Tongue (tissue), 2 donors: ENCODE measurements around the gene CSAG1. TPM values are rescaled to one million over a fixed set of nuclear protein-coding genes. Genes with fewer than 3 reads are reported as not detected.
"Not testable (repeated sequence)": the region's sequence is repeated elsewhere in the genome, so short reads cannot be mapped to it uniquely, and the experiment has no call there.

Experiments used
- DNase-seq: peaks from one replicate; pipeline ENCODE4 v3.0.0-alpha.2; 2015
- total RNA-seq: library from RNA; depleted of rRNA; stranded (reverse); fragments of >200 nt; gene quantifications from one replicate; pipeline ENCODE4 v1.2.3, GENCODE V29; 2014

The CSAG1 gene
- total RNA-seq, 1 donor from 2014 or later, result not detected

DNA sequence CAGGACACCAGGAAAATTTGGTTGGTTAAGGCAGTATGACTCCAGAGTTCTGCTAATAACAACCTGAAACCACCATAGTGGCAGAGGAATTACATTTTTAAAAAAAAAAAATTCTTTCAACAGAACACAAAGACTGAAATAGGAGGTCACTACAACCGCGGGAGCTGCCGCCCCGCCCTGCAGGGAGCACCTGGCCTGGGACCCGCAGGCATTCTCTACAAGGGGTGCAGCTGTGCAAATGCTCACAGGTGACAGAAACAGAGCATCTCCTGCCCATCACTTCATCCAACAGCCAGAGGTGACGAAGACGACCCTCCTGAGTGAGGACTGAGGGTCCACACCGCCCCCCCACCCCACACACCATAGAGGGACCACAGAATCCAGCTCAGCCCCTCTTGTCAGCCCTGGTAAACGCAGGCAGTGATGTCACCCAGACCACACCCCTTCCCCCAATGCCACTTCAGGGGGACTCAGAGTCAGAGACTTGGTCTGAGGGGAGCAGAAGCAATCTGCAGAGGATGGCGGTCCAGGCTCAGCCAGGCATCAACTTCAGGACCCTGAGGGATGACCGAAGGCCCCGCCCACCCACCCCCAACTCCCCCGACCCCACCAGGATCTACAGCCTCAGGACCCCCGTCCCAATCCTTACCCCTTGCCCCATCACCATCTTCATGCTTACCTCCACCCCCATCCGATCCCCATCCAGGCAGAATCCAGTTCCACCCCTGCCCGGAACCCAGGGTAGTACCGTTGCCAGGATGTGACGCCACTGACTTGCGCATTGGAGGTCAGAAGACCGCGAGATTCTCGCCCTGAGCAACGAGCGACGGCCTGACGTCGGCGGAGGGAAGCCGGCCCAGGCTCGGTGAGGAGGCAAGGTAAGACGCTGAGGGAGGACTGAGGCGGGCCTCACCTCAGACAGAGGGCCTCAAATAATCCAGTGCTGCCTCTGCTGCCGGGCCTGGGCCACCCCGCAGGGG is 35.3 kb downstream of the CSAG1 start, which contains the start of gene MAGEA3:
Gene MAGEA3, plus strand, starts transcription at position 843 of the 980 bp plus-strand sequence. CDS start 2,039 bp downstream, outside the sequence.
- DNase-seq, result not testable (repeated sequence)

DNA sequence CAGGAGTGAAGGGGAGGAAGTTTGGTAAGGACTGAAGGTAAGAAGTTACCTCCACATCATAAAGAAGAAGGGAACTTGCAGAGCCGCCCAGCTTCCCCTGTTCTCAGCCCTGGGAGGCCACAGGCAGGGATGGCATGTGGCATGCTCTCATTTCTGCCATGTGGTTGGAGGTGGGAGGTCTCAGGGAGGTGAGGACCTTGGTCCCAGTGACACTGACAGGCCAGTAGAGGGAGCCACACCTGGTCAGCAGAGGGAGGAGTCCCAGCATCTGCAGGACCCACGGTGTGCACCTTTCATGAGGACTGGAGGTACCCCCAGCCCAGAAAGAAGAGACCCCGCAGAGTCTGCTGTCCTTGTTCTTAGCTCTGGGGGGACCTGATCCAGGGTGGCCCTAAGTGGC is 52.5 kb downstream of the CSAG1 start:
- not testable (repeated sequence) for DNase-seq

Other genes starting within 250 kb of the CSAG1 start
- gene GABRQ, start 95.8 kb downstream of the CSAG1 start, total RNA-seq, result 1.0 TPM
- gene MAGEA3, start 34.9 kb downstream of the CSAG1 start, total RNA-seq, result not detected
- not detected for gene CSAG2, start 24.4 kb downstream of the CSAG1 start, total RNA-seq
- gene MAGEA2B, start 19.1 kb downstream of the CSAG1 start, total RNA-seq, result not detected
- not detected for gene MAGEA12, start within 50 bp of the CSAG1 start, total RNA-seq
- not detected for gene MAGEA2, start 20.1 kb upstream of the CSAG1 start, total RNA-seq
- gene CSAG3, start 25.5 kb upstream of the CSAG1 start, total RNA-seq, result not detected
- not detected for gene MAGEA6, start 36.0 kb upstream of the CSAG1 start, total RNA-seq
- gene CETN2, start 97.0 kb upstream of the CSAG1 start, total RNA-seq, result 23.1 TPM
- 5.9 TPM for gene NSDHL, start 97.3 kb upstream of the CSAG1 start, total RNA-seq
- 22.6 TPM for gene ZNF185, start 164.3 kb upstream of the CSAG1 start, total RNA-seq